ENCODE results near the gene DUSP22. TPM values are rescaled to one million over a fixed set of nuclear protein-coding genes. Genes with fewer than 3 reads are reported as not detected.
A peak's percentile ranks its signal among the peaks of the same experiment; 100 is the strongest.

The DUSP22 gene
- total and polyA plus RNA-seq, 3 experiments from 2014 or later: 24.4 to 38.5 (median 25.3) TPM

DNA sequence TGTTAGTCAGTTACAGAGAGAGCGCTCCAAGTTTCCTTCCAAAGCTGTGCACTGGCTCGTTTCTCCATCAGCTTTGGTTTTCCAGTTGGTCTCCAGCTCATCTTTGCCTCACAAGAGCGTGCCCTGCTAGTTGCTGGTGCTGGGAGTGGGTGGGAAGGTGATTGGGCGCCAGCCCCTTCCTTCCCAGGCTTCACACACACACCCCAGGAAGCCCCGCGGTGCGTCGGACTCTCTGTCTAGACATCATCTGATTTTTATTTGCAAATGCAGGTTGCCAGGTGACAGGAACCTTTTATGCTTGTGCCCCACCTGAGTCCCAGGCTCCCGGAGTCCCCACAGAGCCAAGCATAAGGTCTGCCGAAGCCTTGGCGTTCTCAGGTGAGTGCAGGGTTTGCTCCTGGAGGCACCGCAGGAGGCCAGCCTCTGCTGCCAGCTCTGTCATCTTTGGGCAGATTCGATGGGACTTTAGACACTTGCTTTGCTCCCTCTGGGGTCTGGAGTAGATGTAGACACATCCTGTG is 106.3 kb downstream of the DUSP22 start:
- Histone ChIP-seq H3K36me3 (ENCODE audit: insufficient read depth, low read length) (no peaks in the 10 kb centered on the region), H3K27ac (ENCODE audit: low read depth, low read length) (no peak overlapping the region), H3K9me3 (ENCODE audit: low read length) (no peaks in the 10 kb centered on the region), H3K27me3 (ENCODE audit: insufficient read depth, low read length, poor library complexity, severe bottlenecking) (no peaks in the 10 kb centered on the region), H3K4me3 (ENCODE audit: low read length) (no peak overlapping the region), H3K4me1 (ENCODE audit: insufficient read depth, low read length) (peaks cover 25% of the 10 kb centered on the region)
- Mint-ChIP-seq H3K27ac (peak overlapping the region in 1 of 8 donors; percentile 38), H3K9me3 (no peaks in the 10 kb centered on the region), H3K36me3 (peaks cover 0 to 80% (median 5%) of the 10 kb centered on the region in 3 donors), H3K4me1 (peaks cover 28 to 50% (median 44%) of the 10 kb centered on the region in 3 donors), H3K27me3 (peaks cover 0 to 3% of the 10 kb centered on the region in 2 donors), H3K4me3 (no peak overlapping the region)
- CTCF ChIA-PET: interaction anchor here (1.3 to 1.7 kb wide), 3 partner anchors 11 to 195 kb away, joined by 3 to 4 read pairs (median 3); no protein-coding TSS in a partner anchor
- POLR2A ChIA-PET: no interaction called here
- DNase-seq: no peak

DNA sequence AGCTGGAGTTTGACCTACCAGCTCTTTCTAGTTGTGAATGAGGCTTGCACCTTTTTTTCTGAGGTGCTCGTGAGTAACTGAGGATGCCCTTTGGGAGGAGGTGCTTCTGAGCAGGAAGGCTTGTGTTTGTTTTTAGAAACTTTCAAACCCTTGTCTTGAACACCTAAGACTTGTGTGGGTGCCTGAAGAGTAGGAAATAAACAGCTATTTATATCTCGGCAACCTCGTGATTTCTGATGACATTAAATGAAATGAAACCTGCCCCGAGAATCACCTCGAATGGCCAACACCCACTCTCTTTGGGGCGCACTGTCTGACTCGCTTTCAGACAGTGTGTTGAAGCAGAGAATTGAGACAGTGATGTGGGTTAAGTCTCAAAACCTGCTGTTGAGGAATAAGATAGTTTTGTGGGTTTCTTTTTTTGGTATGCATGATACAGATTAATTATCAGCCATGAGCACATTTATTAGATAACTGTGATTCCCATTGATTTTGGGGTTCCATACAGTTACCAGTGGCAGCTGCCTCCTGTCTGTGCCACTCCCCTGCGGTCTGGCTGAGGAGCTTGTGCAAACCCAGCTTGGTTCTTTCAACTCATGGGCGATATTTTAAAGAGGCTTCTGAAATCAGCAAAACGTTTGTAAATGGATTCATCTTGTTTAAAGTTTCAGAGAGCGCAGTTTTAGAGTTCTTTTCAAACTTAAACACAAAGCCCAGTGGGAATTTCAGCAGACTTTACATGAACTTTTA is 107.7 kb downstream of the DUSP22 start:
- POLR2A ChIA-PET: no interaction called here

DNA sequence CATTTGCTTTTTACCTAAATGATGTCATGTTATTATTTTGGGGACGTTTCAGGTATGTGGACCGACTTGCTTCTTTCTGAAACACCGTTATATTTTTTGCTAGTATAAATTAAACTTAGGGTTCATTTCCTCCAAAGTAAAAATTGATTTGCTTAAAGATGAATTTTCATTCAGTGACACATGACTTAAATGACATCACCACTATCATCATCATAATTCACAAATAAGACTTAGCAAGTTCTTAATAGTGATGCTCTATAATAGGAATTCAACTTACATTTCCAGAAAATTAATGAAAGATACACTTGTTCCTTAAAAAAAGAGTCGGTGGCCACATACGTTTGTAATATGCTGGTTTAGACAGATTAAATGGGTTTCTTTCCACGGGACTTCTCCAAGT is 108.5 kb downstream of the DUSP22 start:
- H3K4me3 ChIP-seq (ENCODE audit: low read length): no peak overlapping the region
- H3K36me3 ChIP-seq (ENCODE audit: insufficient read depth, low read length): no peaks in the 10 kb centered on the region
- no peaks in the 10 kb centered on the region for H3K27me3 ChIP-seq (ENCODE audit: insufficient read depth, low read length, poor library complexity, severe bottlenecking)
- CTCF ChIA-PET: interaction anchor here (1.4 kb wide), 1 partner anchor 9 kb away, joined by 3 read pairs; the partner anchor contains the start of gene IRF4
- POLR2A ChIA-PET: no interaction called here
- H3K4me1 Mint-ChIP-seq: peaks cover 34 to 55% (median 50%) of the 10 kb centered on the region in 3 donors
- peaks cover 0 to 1% of the 10 kb centered on the region in 2 donors for H3K27me3 Mint-ChIP-seq
- peaks cover 0 to 2% (median 0%) of the 10 kb centered on the region in 5 donors for H3K9me3 Mint-ChIP-seq
- peaks cover 37% of the 10 kb centered on the region for H3K4me1 ChIP-seq (ENCODE audit: insufficient read depth, low read length)
- H3K27ac ChIP-seq (ENCODE audit: low read depth, low read length): no peak overlapping the region
- no peak overlapping the region for H3K27ac Mint-ChIP-seq
- no peak overlapping the region for H3K4me3 Mint-ChIP-seq
- peaks cover 5 to 88% (median 8%) of the 10 kb centered on the region in 3 donors for H3K36me3 Mint-ChIP-seq
- no peak for DNase-seq
- no peaks in the 10 kb centered on the region for H3K9me3 ChIP-seq (ENCODE audit: low read length)

More for the DNA sequence above, 107.7 kb downstream of the DUSP22 start:
- peak in 1 of 5 donors; percentile 24 for DNase-seq
- Mint-ChIP-seq H3K9me3 (peaks cover 0 to 2% (median 0%) of the 10 kb centered on the region in 5 donors), H3K4me1 (peaks cover 34 to 55% (median 49%) of the 10 kb centered on the region in 3 donors), H3K27ac (peak overlapping the region in 7 of 8 donors; percentile 33 to 79 (median 61)), H3K4me3 (peak overlapping the region in 6 of 7 donors; percentile 16 to 78 (median 32)), H3K27me3 (peaks cover 0 to 1% of the 10 kb centered on the region in 2 donors), H3K36me3 (peaks cover 4 to 89% (median 7%) of the 10 kb centered on the region in 3 donors)
- no peak overlapping the region for H3K27ac ChIP-seq (ENCODE audit: low read depth, low read length)
- no peak overlapping the region for H3K4me3 ChIP-seq (ENCODE audit: low read length)
- CTCF ChIA-PET: interaction anchor here (1.3 to 1.7 kb wide), 4 partner anchors 8 to 193 kb away, joined by 3 to 4 read pairs (median 3); partner anchors contain the start of gene IRF4
- peaks cover 31% of the 10 kb centered on the region for H3K4me1 ChIP-seq (ENCODE audit: insufficient read depth, low read length)
- H3K9me3 ChIP-seq (ENCODE audit: low read length): no peaks in the 10 kb centered on the region
- H3K27me3 ChIP-seq (ENCODE audit: insufficient read depth, low read length, poor library complexity, severe bottlenecking): no peaks in the 10 kb centered on the region
- no peaks in the 10 kb centered on the region for H3K36me3 ChIP-seq (ENCODE audit: insufficient read depth, low read length)

Other genes with a start within 250 kb of the DUSP22 start
- 100 to 1,000 TPM; 700 to 703 TPM for gene IRF4, start 99.3 kb downstream of the DUSP22 start, total RNA-seq
- 3.4 TPM for gene IRF4, start 99.3 kb downstream of the DUSP22 start, polyA plus RNA-seq